ENCODE data around the gene RARG. TPM values are rescaled to one million over a fixed set of nuclear protein-coding genes. Genes with fewer than 3 reads are reported as not detected.
A peak's percentile ranks its signal among the peaks of the same experiment; 100 is the strongest.

Gene RARG
- total RNA-seq, 1 donor from 2014 or later, result 5.2 TPM

DNA sequence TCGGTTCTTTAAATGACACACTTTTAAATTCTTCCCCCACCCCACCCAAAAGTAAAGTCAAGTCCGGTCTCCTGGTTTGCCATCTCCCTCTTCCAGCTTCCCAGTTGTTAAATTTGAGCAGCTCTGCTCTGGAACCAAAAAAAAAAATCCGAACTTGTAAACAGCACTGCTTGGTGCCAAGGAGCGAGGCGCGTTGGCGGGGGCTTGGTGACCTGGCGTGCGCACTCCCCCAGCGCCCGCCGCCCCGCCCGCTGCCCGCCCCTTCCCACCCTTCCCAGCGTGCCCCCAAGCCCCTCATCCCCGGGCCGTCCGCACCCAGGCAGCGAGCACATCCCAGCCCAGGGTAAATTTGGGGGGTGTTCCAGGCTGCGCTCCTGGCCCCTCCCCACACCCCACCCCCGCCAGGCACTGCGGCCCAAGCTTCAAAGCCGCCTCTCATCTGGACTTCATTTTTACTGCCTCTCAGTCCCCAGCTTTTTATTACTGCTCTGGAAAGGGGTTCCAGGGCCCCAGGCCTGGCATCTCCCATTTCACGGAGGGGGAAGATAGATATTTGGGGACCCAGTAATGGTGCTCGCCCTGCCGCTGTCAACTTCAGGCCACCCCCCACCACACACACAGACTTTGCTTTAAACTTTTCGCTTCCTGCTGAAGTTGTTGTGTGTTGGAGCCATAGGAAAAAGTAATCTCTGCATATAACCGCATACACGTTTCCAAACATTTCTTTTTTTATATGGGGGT is 13.3 kb downstream of the RARG start:
- H3K27ac Mint-ChIP-seq, result no peak overlapping the region

DNA sequence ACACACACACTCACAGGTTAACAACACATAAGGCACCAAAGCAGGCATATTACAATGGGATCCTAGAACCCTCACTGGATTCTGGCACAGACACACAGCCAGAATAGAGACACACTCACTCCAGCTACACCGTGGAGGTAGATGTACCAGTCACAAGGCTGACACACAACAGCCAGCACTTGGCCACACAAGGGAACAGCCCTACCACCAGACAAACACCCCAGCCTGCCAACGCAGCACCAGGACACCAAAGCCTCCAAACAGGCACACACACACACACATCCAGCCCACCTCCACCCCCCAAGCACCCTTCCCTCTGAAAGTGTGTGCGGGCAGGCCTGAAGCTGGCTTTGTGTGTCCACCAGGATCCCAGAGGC is 14.1 kb downstream of the RARG start:
- H3K9me3 Mint-ChIP-seq (ENCODE audit: low read depth), result no peaks in the 10 kb centered on the region
- H3K4me1 Mint-ChIP-seq (ENCODE audit: low read depth), result peaks cover 32% of the 10 kb centered on the region
- H3K36me3 Mint-ChIP-seq (ENCODE audit: insufficient read depth), result no peaks in the 10 kb centered on the region
- H3K4me3 Mint-ChIP-seq (ENCODE audit: low read depth), result peak overlapping the region; percentile 23
- H3K27ac Mint-ChIP-seq, result no peak overlapping the region
- H3K27me3 Mint-ChIP-seq, result peaks cover 33% of the 10 kb centered on the region
- no peak for DNase-seq (ENCODE audit: low spot score, unreplicated experiment)
- TF ChIP-seq, protein P1, sequence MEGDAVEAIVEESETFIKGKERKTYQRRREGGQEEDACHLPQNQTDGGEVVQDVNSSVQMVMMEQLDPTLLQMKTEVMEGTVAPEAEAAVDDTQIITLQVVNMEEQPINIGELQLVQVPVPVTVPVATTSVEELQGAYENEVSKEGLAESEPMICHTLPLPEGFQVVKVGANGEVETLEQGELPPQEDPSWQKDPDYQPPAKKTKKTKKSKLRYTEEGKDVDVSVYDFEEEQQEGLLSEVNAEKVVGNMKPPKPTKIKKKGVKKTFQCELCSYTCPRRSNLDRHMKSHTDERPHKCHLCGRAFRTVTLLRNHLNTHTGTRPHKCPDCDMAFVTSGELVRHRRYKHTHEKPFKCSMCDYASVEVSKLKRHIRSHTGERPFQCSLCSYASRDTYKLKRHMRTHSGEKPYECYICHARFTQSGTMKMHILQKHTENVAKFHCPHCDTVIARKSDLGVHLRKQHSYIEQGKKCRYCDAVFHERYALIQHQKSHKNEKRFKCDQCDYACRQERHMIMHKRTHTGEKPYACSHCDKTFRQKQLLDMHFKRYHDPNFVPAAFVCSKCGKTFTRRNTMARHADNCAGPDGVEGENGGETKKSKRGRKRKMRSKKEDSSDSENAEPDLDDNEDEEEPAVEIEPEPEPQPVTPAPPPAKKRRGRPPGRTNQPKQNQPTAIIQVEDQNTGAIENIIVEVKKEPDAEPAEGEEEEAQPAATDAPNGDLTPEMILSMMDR (IDR thresholded peaks at IDR 0.05; ENCODE audit: unreplicated experiment), result no peak

More for the DNA sequence above, 13.3 kb downstream of the RARG start:
- TF ChIP-seq, protein P1 (IDR thresholded peaks at IDR 0.05; ENCODE audit: unreplicated experiment), result no peak
- Mint-ChIP-seq H3K4me3 (ENCODE audit: low read depth) (peak overlapping the region; percentile 68), H3K27me3 (peaks cover 34% of the 10 kb centered on the region), H3K4me1 (ENCODE audit: low read depth) (peaks cover 37% of the 10 kb centered on the region), H3K36me3 (ENCODE audit: insufficient read depth) (no peaks in the 10 kb centered on the region), H3K9me3 (ENCODE audit: low read depth) (no peaks in the 10 kb centered on the region)
- DNase-seq (ENCODE audit: low spot score, unreplicated experiment), result no peak

DNA sequence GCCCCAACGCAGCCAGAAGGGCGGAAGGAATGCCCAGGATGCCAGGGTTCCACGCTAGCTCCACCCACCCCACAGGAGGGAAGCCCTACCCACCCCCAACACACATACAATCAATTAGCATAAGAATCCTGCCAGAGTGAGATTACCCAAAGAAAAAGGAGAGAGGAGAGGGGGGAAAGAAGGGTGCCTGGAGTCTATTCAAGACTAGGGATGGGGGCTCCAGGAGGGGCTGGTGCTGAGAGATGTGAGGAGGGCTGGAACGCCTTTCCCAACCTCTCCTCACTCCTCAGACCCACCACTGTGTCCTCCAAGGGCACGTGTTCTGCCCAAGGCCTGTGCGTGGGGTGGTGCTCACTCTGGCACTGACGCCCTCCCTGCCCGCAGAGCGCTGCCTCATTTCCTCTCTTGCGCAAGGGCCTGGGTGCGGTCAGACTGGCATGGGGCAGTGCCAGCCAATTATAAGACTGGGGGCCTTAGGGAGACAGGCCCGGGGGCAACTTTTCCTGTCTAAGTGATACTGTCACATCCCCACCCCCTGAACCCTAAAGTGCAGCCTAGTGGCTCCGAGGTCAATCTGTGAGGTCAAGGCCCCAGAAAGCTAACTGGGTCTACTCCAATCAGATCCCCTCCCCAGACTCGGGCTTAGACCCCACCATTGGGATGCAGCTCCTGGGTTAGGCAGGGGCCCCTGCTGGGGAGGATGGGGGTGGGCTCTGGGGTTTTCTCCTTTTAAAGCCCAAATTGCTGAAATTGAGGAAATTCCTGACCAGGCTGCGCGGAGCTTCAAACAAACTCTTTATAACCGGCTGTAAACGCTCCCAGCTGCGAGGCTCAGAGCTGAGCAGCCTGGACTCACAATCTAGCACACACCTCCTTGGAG is 14.7 kb downstream of the RARG start:
- H3K9me3 Mint-ChIP-seq (ENCODE audit: low read depth), result no peaks in the 10 kb centered on the region
- DNase-seq (ENCODE audit: low spot score, unreplicated experiment), result no peak
- peaks cover 29% of the 10 kb centered on the region for H3K4me1 Mint-ChIP-seq (ENCODE audit: low read depth)
- H3K27ac Mint-ChIP-seq, result no peak overlapping the region
- H3K36me3 Mint-ChIP-seq (ENCODE audit: insufficient read depth), result no peaks in the 10 kb centered on the region
- TF ChIP-seq, protein P1 (IDR thresholded peaks at IDR 0.05; ENCODE audit: unreplicated experiment), result no peak
- peaks cover 33% of the 10 kb centered on the region for H3K27me3 Mint-ChIP-seq
- no peak overlapping the region for H3K4me3 Mint-ChIP-seq (ENCODE audit: low read depth)

DNA sequence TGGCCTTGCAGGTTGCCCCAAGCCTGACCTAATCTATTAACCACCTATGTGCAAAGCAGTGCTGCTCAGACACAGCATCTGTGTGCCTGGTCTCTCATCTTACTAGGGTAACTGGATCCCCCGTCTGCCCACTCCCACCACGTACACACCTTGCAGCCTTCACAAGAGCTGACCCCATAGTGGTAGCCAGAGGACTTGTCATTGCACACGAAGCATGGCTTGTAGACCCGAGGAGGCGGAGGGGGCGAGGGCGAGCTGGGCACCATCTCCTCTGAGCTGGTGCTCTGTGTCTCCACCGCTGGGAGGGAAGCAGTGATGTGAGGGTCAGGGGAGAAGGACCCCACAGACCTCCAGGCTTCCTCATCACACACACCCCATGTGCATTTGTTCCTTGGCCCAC is 16.5 kb downstream of the RARG start:
- no peaks in the 10 kb centered on the region for H3K9me3 Mint-ChIP-seq (ENCODE audit: low read depth)
- no peak overlapping the region for H3K27ac Mint-ChIP-seq
- H3K4me3 Mint-ChIP-seq (ENCODE audit: low read depth), result no peak overlapping the region
- DNase-seq (ENCODE audit: low spot score, unreplicated experiment), result no peak
- H3K27me3 Mint-ChIP-seq, result peaks cover 32% of the 10 kb centered on the region
- H3K36me3 Mint-ChIP-seq (ENCODE audit: insufficient read depth), result no peaks in the 10 kb centered on the region
- TF ChIP-seq, protein P1 (IDR thresholded peaks at IDR 0.05; ENCODE audit: unreplicated experiment), result no peak
- H3K4me1 Mint-ChIP-seq (ENCODE audit: low read depth), result peaks cover 24% of the 10 kb centered on the region

DNA sequence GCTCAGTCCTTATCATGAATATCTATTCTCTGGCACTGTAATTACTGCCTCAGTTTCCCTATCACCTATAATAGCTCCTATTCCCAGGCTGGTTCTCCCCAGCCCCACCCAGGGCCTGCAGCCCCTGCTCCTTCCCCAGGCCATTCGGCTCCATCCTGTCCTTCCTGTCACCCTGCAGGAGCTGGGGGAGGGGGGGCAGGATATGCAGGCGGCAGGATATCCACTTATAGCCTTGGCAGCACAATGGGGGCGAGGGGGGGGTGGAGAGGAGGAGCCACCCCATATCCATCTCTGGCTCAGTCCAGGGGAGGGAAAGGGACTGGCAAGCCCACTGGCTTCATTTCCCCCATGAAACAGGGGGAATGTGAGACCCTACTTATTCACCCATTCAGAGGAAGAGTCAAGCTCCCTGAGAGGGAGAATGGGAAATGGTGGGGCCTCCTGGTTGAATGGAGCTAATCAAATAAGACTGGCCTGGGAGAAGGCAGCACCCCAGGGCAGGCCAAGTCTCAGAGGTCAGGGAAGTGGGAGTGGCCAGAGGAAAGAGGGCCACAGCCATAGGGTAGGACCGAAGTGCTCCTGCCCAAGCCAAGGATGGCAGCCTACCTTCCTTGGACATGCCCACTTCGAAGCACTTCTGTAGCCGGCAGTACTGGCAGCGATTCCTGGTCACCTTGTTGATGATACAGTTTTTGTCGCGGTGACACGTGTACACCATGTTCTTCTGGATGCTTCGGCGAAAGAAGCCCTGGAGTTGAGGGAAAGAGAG is 17.1 kb downstream of the RARG start:
- Mint-ChIP-seq H3K27ac (no peak overlapping the region), H3K4me1 (ENCODE audit: low read depth) (peaks cover 22% of the 10 kb centered on the region), H3K4me3 (ENCODE audit: low read depth) (no peak overlapping the region), H3K9me3 (ENCODE audit: low read depth) (no peaks in the 10 kb centered on the region), H3K36me3 (ENCODE audit: insufficient read depth) (no peaks in the 10 kb centered on the region), H3K27me3 (peaks cover 29% of the 10 kb centered on the region)
- TF ChIP-seq, protein P1 (IDR thresholded peaks at IDR 0.05; ENCODE audit: unreplicated experiment), result no peak
- DNase-seq (ENCODE audit: low spot score, unreplicated experiment), result no peak

Data from progenitor cell of endocrine pancreas (in vitro differentiated cells).